ENCODE measurements around the gene OSTF1.

The OSTF1 gene

DNA sequence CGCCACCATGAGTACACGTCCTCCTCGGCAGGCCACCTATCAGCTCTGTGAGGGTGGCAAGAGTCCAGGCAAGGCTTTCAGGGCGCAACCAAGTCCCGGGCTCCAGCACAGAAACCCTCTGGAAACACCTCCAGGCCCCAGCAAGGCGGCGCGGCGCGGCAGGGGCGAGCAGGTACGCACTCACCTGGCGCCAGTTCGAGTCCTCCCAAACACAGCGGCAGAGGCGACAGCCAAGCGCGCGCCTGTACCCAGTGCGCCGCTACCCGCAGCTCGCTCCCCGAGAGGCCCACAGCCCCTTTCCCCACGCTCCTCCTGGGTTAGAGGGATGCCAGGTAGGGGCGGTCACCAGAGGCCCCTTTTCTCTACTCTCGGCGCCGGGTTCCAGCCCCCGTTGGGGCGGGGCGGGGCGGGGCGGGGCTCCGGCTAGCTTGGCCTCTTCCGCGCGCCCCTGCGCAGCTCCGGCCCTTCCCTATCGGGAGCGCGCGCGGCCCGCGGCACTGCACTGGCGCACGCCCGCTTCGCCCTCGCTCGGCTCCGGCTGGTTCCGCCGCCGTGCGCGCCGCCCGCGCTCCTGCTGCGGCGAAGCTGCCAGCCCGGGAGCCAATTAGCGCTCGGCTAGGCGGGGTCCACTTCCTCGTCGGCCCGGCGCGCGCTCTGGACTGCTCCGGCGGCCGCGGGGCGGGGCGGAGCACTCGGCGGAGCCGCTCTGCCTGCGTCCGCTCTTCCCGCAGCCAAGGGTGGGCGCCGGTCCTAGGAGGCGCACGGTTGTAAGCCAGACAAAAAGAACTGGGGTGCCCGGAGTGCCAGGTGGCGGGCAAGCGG, at the start of gene OSTF1, which contains the start of gene NMRK1:
OSTF1 (plus strand) TSS at position 691 of the 822 bp plus-strand sequence. CDS start 179 bp downstream, outside the sequence.
NMRK1 (minus strand) TSS at position 332 of the 822 bp plus-strand sequence. CDS start 5,040 bp downstream, outside the sequence.
- DNase-seq, result peak; percentile 85

DNA sequence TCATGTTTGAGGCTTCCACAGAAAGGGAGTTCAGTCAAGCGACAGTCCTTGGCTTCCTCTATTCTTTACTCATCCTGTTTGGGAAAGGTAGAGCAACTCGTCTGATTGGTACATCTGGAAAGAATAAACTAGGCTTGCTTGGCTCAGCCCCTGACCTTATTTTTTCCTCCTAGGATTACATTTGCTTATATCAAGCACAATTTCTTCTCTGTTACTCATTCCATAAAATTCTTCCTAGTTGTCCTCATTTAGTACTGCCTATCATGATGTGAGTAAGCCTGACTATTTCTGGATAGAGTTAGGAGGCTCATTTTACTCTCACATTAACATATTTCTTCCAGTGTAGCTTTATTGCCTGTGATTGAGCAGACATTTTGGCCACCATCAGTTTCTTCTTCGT, 49.3 kb upstream of the OSTF1 start:
- no peak for DNase-seq

DNA sequence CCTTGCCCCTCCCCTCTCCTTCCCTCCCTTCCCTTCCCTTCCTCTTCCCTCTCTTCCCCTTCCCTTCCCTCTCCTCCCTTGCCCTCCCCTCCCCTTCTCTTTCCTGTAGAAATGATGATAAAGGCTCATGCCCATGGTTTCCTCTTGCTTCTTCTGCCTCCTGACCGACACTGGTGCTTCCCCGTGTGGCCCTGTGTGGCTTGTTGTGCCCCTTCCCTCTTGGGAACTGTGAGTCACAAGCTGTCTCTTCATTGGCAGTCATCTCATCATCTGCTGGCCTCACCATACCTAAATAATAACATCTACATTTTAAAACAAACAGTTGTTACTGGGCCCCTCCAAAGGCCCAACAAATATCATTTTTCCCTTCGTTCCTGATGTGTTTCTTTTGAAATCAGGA, 48.5 kb upstream of the OSTF1 start:
- no peak for DNase-seq

- DNase-seq, result no peak
Measured at GRCh38 chr9:75041041-75041440, 47.3 kb upstream of the OSTF1 start.

GRCh38 chr9:75046725-75047345, 41.5 kb upstream of the OSTF1 start:
- DNase-seq, result no peak

DNA sequence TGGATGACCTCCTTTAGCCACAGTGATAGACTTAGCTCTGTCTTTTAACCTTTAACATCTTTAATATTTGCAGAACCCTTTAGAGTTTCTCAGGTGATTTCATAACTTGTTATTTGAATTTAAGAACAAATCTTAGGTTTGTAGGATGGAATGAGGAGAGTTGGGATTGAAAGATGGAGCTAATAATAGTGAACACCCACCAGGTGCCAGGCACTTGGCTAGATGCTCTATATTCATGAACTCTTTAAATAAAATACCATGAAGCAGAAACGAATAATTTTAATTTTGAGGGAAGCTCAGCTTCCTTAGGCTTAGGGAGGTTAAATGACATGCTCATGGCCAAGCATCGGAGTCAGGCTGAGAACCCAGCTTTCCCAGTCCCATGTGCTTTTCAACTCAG, 40.8 kb upstream of the OSTF1 start:
- no peak for DNase-seq

DNA sequence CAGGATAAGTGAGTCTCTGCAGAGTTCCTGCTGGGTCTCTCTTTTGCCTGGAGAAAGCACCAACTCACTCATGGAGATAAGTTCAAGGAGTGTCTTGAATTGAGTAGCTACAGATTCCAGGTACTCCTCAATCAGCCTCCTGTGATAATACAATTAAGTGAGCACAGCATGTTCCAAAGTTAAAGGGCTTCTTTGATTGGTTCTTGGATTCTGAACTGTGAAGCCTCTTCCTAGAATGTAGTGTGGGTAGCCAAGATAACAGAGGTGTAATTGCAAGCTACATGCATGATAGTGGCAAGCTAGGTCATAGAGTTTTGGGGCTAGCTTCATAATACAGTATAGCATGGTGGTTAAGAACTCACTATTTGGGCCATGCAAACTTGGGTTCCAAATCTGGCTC, 37.0 kb upstream of the OSTF1 start:
- no peak for DNase-seq

DNA sequence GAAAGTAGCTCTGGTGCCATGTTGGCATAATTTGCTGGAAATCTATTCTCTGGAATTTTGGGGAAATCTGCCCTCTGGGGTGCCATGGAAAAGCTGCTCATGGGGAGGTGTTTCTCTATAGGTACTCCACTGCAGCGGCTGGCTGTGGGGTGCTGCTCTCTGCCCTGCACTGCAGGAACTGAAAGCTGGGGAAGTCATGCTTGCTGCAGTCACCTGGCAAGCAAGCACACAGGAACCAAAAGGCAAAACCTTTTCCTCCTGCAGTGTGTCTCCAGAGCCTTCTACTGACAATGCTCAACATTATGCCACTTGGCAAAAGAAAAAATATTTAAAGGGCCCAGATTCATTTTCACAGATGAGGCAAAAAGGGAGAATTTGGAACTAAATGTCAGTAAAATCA, 34.4 kb upstream of the OSTF1 start:
- no peak for DNase-seq

- no peak for DNase-seq
Measured at GRCh38 chr9:75054368-75055001, 33.8 kb upstream of the OSTF1 start.

- no peak for DNase-seq
Measured at GRCh38 chr9:75061169-75061568, 27.1 kb upstream of the OSTF1 start.

GRCh38 chr9:75063556-75064305, 24.6 kb upstream of the OSTF1 start:
- no peak for DNase-seq

- no peak for DNase-seq
Measured at GRCh38 chr9:75064307-75065025, 23.8 kb upstream of the OSTF1 start.

DNA sequence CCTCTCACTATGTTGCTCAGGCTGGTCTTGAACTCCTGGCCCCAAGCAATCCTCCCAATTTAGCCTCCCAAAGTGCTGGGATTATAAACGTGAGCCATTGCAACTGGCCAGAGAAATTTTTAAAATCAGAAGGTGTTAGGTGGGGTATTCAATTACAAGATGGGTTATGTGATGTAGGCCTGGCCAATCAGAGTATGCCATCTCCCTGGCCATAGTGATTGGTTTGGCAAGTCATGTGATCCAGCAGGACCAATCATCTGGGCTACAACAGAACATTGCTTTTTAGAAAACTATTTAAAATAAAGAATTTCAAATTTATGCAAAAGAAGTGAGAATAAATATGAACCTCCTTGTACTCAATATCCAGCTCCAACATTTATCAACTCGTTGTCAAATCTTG, 22.8 kb upstream of the OSTF1 start:
- no peak for DNase-seq

- DNase-seq, result no peak
Measured at GRCh38 chr9:75067894-75068293, 20.4 kb upstream of the OSTF1 start.

- DNase-seq, result no peak
Measured at GRCh38 chr9:75069171-75069570, 19.1 kb upstream of the OSTF1 start.

DNA sequence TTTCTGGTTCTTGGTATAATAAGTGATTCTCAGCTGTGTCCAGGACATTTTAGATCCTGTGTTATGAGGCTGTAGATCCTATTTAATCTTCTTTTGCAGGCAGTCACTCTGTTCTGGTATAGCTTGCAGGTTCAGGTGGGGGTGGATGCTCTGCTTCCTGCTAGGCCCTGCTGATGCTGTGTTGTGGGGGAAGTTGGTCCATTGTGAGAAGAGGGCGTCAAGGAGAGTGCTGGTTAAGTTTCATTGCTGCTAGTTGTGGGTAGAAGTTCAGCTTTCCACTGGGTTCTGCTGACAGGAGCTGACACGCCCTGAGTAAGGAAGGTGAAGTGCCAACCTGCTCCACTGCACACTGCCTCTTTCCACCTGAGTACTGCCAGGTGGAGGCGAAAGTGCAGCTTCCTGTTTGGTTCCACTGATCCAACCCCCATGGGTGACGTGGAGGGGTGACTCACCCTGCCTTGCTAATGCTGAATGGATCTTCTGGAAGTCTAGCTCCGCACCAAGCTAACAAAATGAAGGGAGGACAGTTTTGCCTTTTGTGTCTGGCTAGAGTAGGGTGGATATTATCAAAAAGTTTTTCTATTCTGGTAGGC, 16.7 kb upstream of the OSTF1 start:
- DNase-seq, result no peak

DNA sequence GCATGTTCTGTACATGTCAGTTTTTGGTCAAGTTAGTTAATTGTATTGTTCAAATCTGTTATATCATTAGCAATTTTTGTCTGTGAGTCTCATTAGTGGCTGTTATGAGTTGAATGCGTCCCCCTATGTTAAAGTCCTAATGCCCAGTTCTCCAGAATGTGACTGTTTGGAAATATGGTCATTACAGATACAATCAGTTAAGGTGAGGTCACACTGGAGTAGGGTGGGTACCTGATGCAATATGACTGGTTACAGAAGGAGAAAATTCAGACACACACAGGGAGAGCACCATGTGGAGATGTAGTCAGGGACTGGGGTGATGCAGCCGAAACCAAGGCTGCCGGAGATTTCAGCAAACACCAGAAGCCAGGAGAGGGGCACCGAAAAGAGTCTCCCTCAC, 15.4 kb upstream of the OSTF1 start:
- DNase-seq, result no peak

DNA sequence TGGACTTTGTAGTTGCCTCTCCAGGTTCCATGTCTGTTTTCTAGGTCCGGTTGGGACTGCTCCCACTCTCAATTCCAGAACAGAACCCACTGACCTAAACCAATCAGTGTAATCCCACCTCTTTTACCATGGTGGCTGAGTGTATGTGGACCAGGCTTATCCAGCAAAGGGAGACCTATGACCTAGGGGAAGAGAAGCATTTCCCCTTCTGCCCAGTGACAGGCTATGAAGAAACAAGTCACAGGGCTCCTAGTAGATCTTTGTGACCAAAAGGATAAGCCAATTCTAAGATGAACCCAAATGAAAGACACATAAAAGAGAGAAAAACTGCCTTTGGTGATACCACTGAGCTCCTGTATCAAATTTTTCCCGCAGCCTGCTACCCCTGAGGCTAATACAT, 6.7 kb upstream of the OSTF1 start:
- no peak for DNase-seq

GRCh38 chr9:75083188-75083970, 4.9 kb upstream of the OSTF1 start:
- no peak for DNase-seq

GRCh38 chr9:75084081-75084672, 4.1 kb upstream of the OSTF1 start:
- no peak for DNase-seq

- DNase-seq, result no peak
Measured at GRCh38 chr9:75085640-75086039, 2.7 kb upstream of the OSTF1 start.
